ENCODE measurements around the gene MXRA7.

MXRA7 gene

DNA sequence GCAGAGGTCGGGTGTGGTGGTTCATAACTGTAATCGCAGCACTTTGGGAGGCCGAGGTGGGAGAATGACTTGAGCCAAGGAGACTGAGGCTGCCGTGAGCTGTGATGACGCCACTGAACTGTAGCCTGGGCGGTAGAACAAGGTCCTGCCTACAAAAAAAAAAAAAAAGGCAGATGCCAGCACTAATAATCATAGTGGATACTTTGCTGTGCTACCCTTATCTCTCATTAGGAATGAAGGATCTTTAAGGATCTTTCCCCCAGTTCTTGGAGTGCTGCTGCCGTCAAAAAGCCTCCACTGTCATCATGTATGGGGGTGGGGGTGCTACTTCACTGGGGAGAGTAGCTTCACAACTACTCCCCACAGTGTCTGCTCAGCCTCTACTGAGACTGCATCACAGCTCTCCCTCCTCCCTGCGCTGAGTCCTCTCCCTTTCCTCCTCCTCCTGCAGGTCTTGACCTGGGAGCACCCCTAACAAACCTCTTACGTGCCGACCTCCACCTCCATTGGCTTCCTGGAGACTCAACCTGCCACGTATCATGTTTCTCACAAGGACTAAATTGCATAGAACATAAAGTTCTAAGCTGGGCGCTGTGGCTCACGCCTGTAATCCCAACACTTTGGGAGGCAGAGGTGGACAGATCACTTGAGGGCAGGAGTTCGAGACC, 42.8 kb downstream of the MXRA7 start:
- TF ChIP-seq EGR1 (IDR thresholded peaks at IDR 0.05) (no peak), TEAD4 (IDR thresholded peaks at IDR 0.05) (no peak), YY1 (IDR thresholded peaks at IDR 0.05; ENCODE audit: low read depth) (no peak), NFIC (IDR thresholded peaks at IDR 0.05) (no peak)
- TF ChIP-seq, protein P1, sequence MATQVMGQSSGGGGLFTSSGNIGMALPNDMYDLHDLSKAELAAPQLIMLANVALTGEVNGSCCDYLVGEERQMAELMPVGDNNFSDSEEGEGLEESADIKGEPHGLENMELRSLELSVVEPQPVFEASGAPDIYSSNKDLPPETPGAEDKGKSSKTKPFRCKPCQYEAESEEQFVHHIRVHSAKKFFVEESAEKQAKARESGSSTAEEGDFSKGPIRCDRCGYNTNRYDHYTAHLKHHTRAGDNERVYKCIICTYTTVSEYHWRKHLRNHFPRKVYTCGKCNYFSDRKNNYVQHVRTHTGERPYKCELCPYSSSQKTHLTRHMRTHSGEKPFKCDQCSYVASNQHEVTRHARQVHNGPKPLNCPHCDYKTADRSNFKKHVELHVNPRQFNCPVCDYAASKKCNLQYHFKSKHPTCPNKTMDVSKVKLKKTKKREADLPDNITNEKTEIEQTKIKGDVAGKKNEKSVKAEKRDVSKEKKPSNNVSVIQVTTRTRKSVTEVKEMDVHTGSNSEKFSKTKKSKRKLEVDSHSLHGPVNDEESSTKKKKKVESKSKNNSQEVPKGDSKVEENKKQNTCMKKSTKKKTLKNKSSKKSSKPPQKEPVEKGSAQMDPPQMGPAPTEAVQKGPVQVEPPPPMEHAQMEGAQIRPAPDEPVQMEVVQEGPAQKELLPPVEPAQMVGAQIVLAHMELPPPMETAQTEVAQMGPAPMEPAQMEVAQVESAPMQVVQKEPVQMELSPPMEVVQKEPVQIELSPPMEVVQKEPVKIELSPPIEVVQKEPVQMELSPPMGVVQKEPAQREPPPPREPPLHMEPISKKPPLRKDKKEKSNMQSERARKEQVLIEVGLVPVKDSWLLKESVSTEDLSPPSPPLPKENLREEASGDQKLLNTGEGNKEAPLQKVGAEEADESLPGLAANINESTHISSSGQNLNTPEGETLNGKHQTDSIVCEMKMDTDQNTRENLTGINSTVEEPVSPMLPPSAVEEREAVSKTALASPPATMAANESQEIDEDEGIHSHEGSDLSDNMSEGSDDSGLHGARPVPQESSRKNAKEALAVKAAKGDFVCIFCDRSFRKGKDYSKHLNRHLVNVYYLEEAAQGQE (IDR thresholded peaks at IDR 0.05; ENCODE audit: low read depth), result no peak

- TF ChIP-seq FOXM1 (IDR thresholded peaks at IDR 0.05; ENCODE audit: borderline replicate concordance, low read depth) (no peak), TCF12 (IDR thresholded peaks at IDR 0.05; ENCODE audit: low read depth) (no peak), RAD21 (IDR thresholded peaks at IDR 0.05; ENCODE audit: low read depth) (no peak), ZBTB7A (IDR thresholded peaks at IDR 0.05; ENCODE audit: low read depth) (no peak), TEAD4 (IDR thresholded peaks at IDR 0.05) (no peak), NFIC (IDR thresholded peaks at IDR 0.05) (no peak), CEBPB (IDR thresholded peaks at IDR 0.05) (no peak)
- TF ChIP-seq, protein P2, sequence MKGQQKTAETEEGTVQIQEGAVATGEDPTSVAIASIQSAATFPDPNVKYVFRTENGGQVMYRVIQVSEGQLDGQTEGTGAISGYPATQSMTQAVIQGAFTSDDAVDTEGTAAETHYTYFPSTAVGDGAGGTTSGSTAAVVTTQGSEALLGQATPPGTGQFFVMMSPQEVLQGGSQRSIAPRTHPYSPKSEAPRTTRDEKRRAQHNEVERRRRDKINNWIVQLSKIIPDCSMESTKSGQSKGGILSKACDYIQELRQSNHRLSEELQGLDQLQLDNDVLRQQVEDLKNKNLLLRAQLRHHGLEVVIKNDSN (IDR thresholded peaks at IDR 0.05), result no peak
- TF ChIP-seq, protein P3, sequence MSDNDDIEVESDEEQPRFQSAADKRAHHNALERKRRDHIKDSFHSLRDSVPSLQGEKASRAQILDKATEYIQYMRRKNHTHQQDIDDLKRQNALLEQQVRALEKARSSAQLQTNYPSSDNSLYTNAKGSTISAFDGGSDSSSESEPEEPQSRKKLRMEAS (IDR thresholded peaks at IDR 0.05), result no peak
Measured at GRCh38 chr17:76667491-76667755, 43.3 kb downstream of the MXRA7 start.

DNA sequence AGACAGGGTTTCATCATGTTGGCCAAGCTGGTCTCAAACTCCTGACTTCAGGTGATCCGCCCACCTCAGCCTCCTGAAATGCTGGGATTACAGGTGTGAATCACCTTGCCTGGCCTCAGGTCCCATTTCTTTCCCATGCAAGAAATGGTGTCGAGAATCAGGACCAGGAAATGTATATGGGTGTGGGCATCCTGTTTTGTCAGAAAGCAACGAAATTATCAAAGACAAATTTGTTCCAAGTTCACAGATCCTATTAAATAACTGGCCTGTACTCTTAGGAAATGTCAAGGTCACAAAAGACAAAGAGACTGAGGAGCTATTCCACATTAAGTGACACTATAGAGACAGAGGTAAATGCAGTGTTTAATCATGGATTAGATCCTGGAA, 50.1 kb downstream of the MXRA7 start:
- TF ChIP-seq CEBPB (IDR thresholded peaks at IDR 0.05) (no peak), TAF1 (IDR thresholded peaks at IDR 0.05; ENCODE audit: low read depth) (no peak), ZBTB7A (IDR thresholded peaks at IDR 0.05; ENCODE audit: low read depth) (no peak), EP300 (IDR thresholded peaks at IDR 0.05; ENCODE audit: borderline replicate concordance) (no peak), YY1 (IDR thresholded peaks at IDR 0.05; ENCODE audit: low read depth) (no peak), EGR1 (IDR thresholded peaks at IDR 0.05) (no peak), TEAD4 (IDR thresholded peaks at IDR 0.05) (no peak)

GRCh38 chr17:76659928-76660655, 50.7 kb downstream of the MXRA7 start:
- TF ChIP-seq NFIC (IDR thresholded peaks at IDR 0.05) (peak; percentile 88), CEBPB (IDR thresholded peaks at IDR 0.05) (no peak; the same call in 1 of the 2 replicates), YY1 (IDR thresholded peaks at IDR 0.05; ENCODE audit: low read depth) (no peak; the same call in 1 of the 2 replicates), RAD21 (IDR thresholded peaks at IDR 0.05; ENCODE audit: low read depth) (no peak; the same call in 1 of the 2 replicates), EP300 (IDR thresholded peaks at IDR 0.05; ENCODE audit: borderline replicate concordance) (peak; percentile 94), CREB1 (IDR thresholded peaks at IDR 0.05; ENCODE audit: low read depth) (no peak), EGR1 (IDR thresholded peaks at IDR 0.05) (no peak), TEAD4 (IDR thresholded peaks at IDR 0.05) (peak; percentile 86), FOXM1 (IDR thresholded peaks at IDR 0.05; ENCODE audit: borderline replicate concordance, low read depth) (peak; percentile 73; the same call in 1 of the 2 replicates), ZBTB7A (IDR thresholded peaks at IDR 0.05; ENCODE audit: low read depth) (no peak), TAF1 (IDR thresholded peaks at IDR 0.05; ENCODE audit: low read depth) (no peak), TCF12 (IDR thresholded peaks at IDR 0.05; ENCODE audit: low read depth) (peak; percentile 95)
- TF ChIP-seq, protein P3 (IDR thresholded peaks at IDR 0.05), result peak; percentile 68; the same call in 1 of the 2 replicates
- TF ChIP-seq, protein P1 (IDR thresholded peaks at IDR 0.05; ENCODE audit: low read depth), result no peak
- TF ChIP-seq, protein P2 (IDR thresholded peaks at IDR 0.05), result no peak

- TF ChIP-seq TAF1 (IDR thresholded peaks at IDR 0.05; ENCODE audit: low read depth), result no peak
- TF ChIP-seq RAD21 (IDR thresholded peaks at IDR 0.05; ENCODE audit: low read depth), result no peak
- no peak for TF ChIP-seq TEAD4 (IDR thresholded peaks at IDR 0.05)
Measured at GRCh38 chr17:76658242-76658662, 52.5 kb downstream of the MXRA7 start.

Measured in Ishikawa (cell line).